ENCODE data around the gene CRAMP1. TPM values are rescaled to one million over a fixed set of nuclear protein-coding genes. Genes with fewer than 3 reads are reported as not detected.

The CRAMP1 gene
- total RNA-seq, 1 donor from 2014 or later, result 29.4 TPM

DNA sequence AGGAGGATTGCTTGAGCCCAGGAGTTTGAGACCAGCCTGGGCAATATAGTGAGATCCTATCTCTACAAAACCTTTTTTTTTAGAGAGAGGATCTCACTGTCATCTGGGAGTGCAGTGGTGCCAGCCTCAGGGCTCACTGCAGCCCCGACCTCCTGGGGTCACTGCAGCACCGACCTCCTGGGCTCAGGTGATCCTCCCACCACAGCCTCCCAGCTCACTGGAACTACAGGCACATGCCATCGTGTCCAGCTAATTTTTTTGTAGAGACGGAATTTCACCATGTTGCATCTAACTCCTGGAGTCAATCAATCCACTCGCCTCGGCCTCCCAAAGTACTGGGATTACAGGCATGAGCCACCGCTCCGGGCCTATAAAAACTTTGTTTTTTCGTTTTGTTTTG lies 109.2 kb downstream of the CRAMP1 start:
- peaks cover 6% of the 10 kb centered on the region for H3K36me3 Mint-ChIP-seq (ENCODE audit: unreplicated experiment)
- H3K27ac Mint-ChIP-seq (ENCODE audit: unreplicated experiment), result peak overlapping the region; percentile 96
- TF ChIP-seq, protein P1, sequence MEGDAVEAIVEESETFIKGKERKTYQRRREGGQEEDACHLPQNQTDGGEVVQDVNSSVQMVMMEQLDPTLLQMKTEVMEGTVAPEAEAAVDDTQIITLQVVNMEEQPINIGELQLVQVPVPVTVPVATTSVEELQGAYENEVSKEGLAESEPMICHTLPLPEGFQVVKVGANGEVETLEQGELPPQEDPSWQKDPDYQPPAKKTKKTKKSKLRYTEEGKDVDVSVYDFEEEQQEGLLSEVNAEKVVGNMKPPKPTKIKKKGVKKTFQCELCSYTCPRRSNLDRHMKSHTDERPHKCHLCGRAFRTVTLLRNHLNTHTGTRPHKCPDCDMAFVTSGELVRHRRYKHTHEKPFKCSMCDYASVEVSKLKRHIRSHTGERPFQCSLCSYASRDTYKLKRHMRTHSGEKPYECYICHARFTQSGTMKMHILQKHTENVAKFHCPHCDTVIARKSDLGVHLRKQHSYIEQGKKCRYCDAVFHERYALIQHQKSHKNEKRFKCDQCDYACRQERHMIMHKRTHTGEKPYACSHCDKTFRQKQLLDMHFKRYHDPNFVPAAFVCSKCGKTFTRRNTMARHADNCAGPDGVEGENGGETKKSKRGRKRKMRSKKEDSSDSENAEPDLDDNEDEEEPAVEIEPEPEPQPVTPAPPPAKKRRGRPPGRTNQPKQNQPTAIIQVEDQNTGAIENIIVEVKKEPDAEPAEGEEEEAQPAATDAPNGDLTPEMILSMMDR (IDR thresholded peaks at IDR 0.05), result no peak
- H3K9me3 Mint-ChIP-seq (ENCODE audit: unreplicated experiment), result no peaks in the 10 kb centered on the region
- H3K4me3 Mint-ChIP-seq (ENCODE audit: unreplicated experiment), result no peak overlapping the region
- H3K4me1 Mint-ChIP-seq (ENCODE audit: unreplicated experiment), result peaks cover 30% of the 10 kb centered on the region
- DNase-seq (ENCODE audit: extremely low spot score, unreplicated experiment), result no peak
- H3K27me3 Mint-ChIP-seq (ENCODE audit: unreplicated experiment), result no peaks in the 10 kb centered on the region

DNA sequence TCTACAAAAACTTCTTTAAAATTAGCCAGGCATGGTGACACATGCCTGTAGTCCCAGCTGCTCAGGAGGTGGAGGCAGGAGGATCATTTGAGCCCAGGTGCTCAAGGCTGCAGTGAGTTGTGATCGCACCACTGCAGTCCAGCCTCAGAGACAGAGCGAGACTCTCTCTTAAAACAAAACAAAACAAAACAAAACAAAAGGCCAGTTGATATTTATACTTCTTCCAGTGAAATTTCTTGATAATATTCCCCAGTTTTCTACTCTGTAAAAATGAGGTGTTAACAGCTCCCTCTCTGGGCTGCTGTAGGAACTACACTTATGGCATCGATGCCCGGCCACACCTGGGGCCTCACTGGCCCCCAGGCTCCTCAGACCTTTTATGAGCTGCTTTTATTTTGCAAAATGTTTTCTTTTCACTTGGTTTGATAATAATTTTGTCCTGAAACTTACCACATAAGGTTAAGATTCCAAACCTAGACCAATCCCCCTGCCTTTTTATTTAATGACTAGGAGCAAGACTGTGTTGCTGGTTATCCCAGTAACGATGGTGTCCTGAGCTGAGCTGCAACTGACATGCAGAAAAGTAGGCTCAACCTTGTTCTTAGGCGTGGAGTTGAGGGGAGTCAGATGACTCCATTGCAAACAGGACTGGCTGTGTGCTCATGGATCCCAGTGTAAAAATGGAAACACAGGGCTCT lies 111.4 kb downstream of the CRAMP1 start:
- H3K27me3 Mint-ChIP-seq (ENCODE audit: unreplicated experiment), result no peaks in the 10 kb centered on the region
- DNase-seq (ENCODE audit: extremely low spot score, unreplicated experiment), result no peak
- H3K36me3 Mint-ChIP-seq (ENCODE audit: unreplicated experiment), result peaks cover 12% of the 10 kb centered on the region
- H3K27ac Mint-ChIP-seq (ENCODE audit: unreplicated experiment), result peak overlapping the region; percentile 96
- no peaks in the 10 kb centered on the region for H3K9me3 Mint-ChIP-seq (ENCODE audit: unreplicated experiment)
- peaks cover 30% of the 10 kb centered on the region for H3K4me1 Mint-ChIP-seq (ENCODE audit: unreplicated experiment)
- TF ChIP-seq, protein P1 (IDR thresholded peaks at IDR 0.05), result peak; percentile 76
- no peak overlapping the region for H3K4me3 Mint-ChIP-seq (ENCODE audit: unreplicated experiment)

DNA sequence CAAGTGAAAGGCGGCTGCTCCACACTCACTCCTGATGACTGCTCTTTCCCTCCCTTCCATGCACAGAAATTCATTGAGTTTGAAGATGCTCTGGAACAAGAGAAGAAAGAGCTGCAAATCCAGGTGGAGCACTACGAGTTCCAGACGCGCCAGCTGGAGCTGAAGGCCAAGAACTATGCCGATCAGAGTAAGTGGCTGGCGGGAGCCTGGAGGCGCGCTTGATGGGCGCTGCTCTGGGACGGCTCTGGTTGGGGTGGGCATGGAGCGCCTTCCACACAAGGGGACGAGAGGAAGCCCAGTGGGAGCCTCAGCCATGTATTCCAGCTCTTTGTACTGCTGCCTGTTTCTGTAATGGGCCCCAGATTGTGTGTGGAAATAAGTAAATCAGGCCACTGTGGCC lies 112.3 kb downstream of the CRAMP1 start:
- Mint-ChIP-seq H3K9me3 (ENCODE audit: unreplicated experiment) (no peaks in the 10 kb centered on the region), H3K27ac (ENCODE audit: unreplicated experiment) (no peak overlapping the region), H3K36me3 (ENCODE audit: unreplicated experiment) (peaks cover 15% of the 10 kb centered on the region), H3K4me3 (ENCODE audit: unreplicated experiment) (no peak overlapping the region), H3K27me3 (ENCODE audit: unreplicated experiment) (no peaks in the 10 kb centered on the region), H3K4me1 (ENCODE audit: unreplicated experiment) (peaks cover 28% of the 10 kb centered on the region)
- TF ChIP-seq, protein P1 (IDR thresholded peaks at IDR 0.05), result no peak
- no peak for DNase-seq (ENCODE audit: extremely low spot score, unreplicated experiment)

DNA sequence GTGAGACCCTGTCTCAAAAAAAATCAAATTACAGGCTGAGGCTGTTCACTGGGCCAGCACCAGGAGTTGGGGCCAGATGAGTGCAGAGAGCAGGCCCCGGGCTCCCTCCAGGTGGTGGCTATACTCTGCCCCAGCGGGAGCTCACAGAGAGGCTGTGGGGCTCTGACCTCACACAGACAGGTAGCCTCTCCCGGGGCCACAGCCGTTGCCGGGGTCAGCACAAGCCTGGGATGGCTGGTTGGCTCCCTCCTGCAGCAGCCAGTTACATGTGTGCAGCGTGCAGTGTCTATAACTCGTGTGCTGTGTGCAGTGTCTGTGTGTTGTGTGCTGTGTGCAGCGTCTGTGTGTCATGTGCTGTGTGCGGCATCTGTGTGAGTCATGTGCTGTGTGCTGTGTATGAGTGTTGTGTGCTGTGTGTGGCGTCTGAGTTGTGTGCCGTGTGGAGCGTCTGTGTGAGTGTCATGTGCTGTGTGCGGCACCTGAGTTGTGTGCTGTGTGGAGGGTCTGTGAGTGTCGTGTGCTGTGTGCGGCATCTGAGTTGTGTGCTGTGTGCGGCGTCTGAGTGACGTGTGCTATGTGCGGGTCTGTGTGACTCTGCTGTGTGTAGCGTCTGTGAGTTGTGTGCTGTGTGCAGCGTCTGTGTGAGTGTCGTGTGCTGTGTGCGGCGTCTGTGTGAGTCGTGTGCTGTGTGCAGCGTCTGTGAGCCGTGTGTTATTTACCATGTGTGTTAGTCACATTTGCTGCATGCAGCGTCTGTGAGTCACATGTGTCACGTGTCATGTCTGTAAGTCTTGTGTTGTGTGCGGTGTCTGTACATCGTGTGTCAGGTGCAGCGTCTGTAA lies 114.7 kb downstream of the CRAMP1 start:
- no peak overlapping the region for H3K27ac Mint-ChIP-seq (ENCODE audit: unreplicated experiment)
- no peaks in the 10 kb centered on the region for H3K27me3 Mint-ChIP-seq (ENCODE audit: unreplicated experiment)
- no peak for DNase-seq (ENCODE audit: extremely low spot score, unreplicated experiment)
- TF ChIP-seq, protein P1 (IDR thresholded peaks at IDR 0.05), result no peak
- H3K36me3 Mint-ChIP-seq (ENCODE audit: unreplicated experiment), result peaks cover 20% of the 10 kb centered on the region
- H3K9me3 Mint-ChIP-seq (ENCODE audit: unreplicated experiment), result no peaks in the 10 kb centered on the region
- H3K4me1 Mint-ChIP-seq (ENCODE audit: unreplicated experiment), result peaks cover 17% of the 10 kb centered on the region
- H3K4me3 Mint-ChIP-seq (ENCODE audit: unreplicated experiment), result no peak overlapping the region

Other genes starting within 250 kb of the CRAMP1 start
- 28.4 and 34.4 TPM in 2 replicates for gene UNKL, start 197.7 kb upstream of the CRAMP1 start, total RNA-seq
- 9.7 and 10.1 TPM in 2 replicates for gene UQCC4, start 191.6 kb upstream of the CRAMP1 start, total RNA-seq
- not detected in 2 replicates for gene PERCC1, start 181.3 kb upstream of the CRAMP1 start, total RNA-seq
- 1.0 and 2.5 TPM in 2 replicates for gene CCDC154, start 167.8 kb upstream of the CRAMP1 start, total RNA-seq
- 177 and 179 TPM in 2 replicates for gene CLCN7, start 137.3 kb upstream of the CRAMP1 start, total RNA-seq
- gene PTX4, start 123.4 kb upstream of the CRAMP1 start, total RNA-seq, result not detected in 2 replicates
- 35.7 and 37.8 TPM in 2 replicates for gene TELO2, start 119.0 kb upstream of the CRAMP1 start, total RNA-seq
- gene TMEM204, start 78.7 kb upstream of the CRAMP1 start, total RNA-seq, result 13.5 and 14.5 TPM in 2 replicates
- 36.4 and 38.2 TPM in 2 replicates for gene IFT140, start 288 bp upstream of the CRAMP1 start, total RNA-seq
- 53.6 and 55.1 TPM in 2 replicates for gene JPT2, start 65.9 kb downstream of the CRAMP1 start, total RNA-seq
- gene MAPK8IP3, start 93.8 kb downstream of the CRAMP1 start, total RNA-seq, result 89.7 and 105 TPM in 2 replicates
- gene NME3, start 159.2 kb downstream of the CRAMP1 start, total RNA-seq, result 45.8 and 48.8 TPM in 2 replicates
- 21.5 and 22.4 TPM in 2 replicates for gene EME2, start 160.4 kb downstream of the CRAMP1 start, total RNA-seq
- gene MRPS34, start 160.8 kb downstream of the CRAMP1 start, total RNA-seq, result 70.9 and 73.9 TPM in 2 replicates
- 52.8 and 53.4 TPM in 2 replicates for gene SPSB3, start 170.2 kb downstream of the CRAMP1 start, total RNA-seq
- 55.5 and 56.3 TPM in 2 replicates for gene NUBP2, start 170.6 kb downstream of the CRAMP1 start, total RNA-seq
- gene IGFALS, start 181.3 kb downstream of the CRAMP1 start, total RNA-seq, result 0.34 and 0.43 TPM in 2 replicates
- 55.0 and 57.0 TPM in 2 replicates for gene HAGH, start 214.5 kb downstream of the CRAMP1 start, total RNA-seq
- 25.9 and 29.5 TPM in 2 replicates for gene FAHD1, start 214.8 kb downstream of the CRAMP1 start, total RNA-seq